Neural cell (in vitro differentiated cells): ENCODE data around the gene LCP2. TPM values are rescaled to one million over a fixed set of nuclear protein-coding genes. Genes with fewer than 3 reads are reported as not detected.

ENCODE experiments used
- H2AFZ ChIP-seq: fragments of 200-600, 300-800 bp; sonication (generic), shearing (Covaris generic); 2 replicates; pipeline ENCODE4 v1.6.0; 2014; ENCODE audit warnings: low read depth, mild to moderate bottlenecking, antibody characterized with exemption, low read length, moderate library complexity
- H3F3A ChIP-seq: fragments of 200-600 bp; shearing (Covaris generic); 2 replicates; pipeline ENCODE4 v1.6.1; 2016; ENCODE audit warnings: mild to moderate bottlenecking, moderate library complexity, mixed read lengths, antibody characterized with exemption, low read length; ENCODE audit not compliant: insufficient read depth, poor library complexity, severe bottlenecking
- H3K27ac ChIP-seq: fragments of 200-600, 300-800 bp; sonication (generic), shearing (Covaris generic); 2 replicates; pipeline ENCODE4 v1.5.1; 2014; ENCODE audit warnings: mild to moderate bottlenecking, low read length, moderate library complexity
- H3K27me3 ChIP-seq: fragments of 300-800, 200-600 bp; sonication (generic), shearing (Covaris generic); 2 replicates; pipeline ENCODE4 v1.6.0; 2014; ENCODE audit warnings: mild to moderate bottlenecking, low read depth, low read length, moderate library complexity; ENCODE audit not compliant: insufficient read depth
- H3K36me3 ChIP-seq: fragments of 300-800, 200-600 bp; sonication (generic), shearing (Covaris generic); 2 replicates; pipeline ENCODE4 v1.5.1; 2014; ENCODE audit warnings: mild to moderate bottlenecking, antibody characterized with exemption, low read length, moderate library complexity; ENCODE audit not compliant: insufficient read depth
- H3K4me2 ChIP-seq: fragments of 300-800, 200-600 bp; sonication (generic), shearing (Covaris generic); 2 replicates; pipeline ENCODE4 v1.6.0; 2014; ENCODE audit warnings: mild to moderate bottlenecking, low read length
- H3K4me3 ChIP-seq: fragments of 300-800, 200-600 bp; sonication (generic), shearing (Covaris generic); 2 replicates; pipeline ENCODE4 v1.5.1; 2014; ENCODE audit warnings: mild to moderate bottlenecking, low read length, moderate library complexity
- H3K79me2 ChIP-seq: fragments of 200-600 bp; shearing (Covaris generic); replicated peaks from 2 replicates; pipeline ENCODE4 v1.6.0; 2014; ENCODE audit warnings: mild to moderate bottlenecking, low read length, moderate library complexity; ENCODE audit not compliant: insufficient read depth
- H3K9ac ChIP-seq: fragments of 300-800, 200-600 bp; sonication (generic), shearing (Covaris generic); 2 replicates; pipeline ENCODE4 v1.6.1; 2016; ENCODE audit warnings: mild to moderate bottlenecking, low read length, mixed read lengths
- H3K9me2 ChIP-seq: fragments of 200-600 bp; shearing (Covaris generic); 2 replicates; pipeline ENCODE4 v1.6.1; 2016; ENCODE audit warnings: mild to moderate bottlenecking, low read length, mixed read lengths; ENCODE audit not compliant: insufficient read depth
- H3K9me3 ChIP-seq: fragments of 200-600, 300-800 bp; sonication (generic), shearing (Covaris generic); 2 replicates; pipeline ENCODE4 v1.6.1; 2016; ENCODE audit warnings: mild to moderate bottlenecking, mixed run types, low read length, moderate library complexity, mixed read lengths
- H4K20me1 ChIP-seq: fragments of 200-600 bp; shearing (Covaris generic); 2 replicates; pipeline ENCODE4 v1.6.1; 2016; ENCODE audit warnings: mild to moderate bottlenecking, mixed run types; ENCODE audit not compliant: insufficient read depth
- CTCF ChIP-seq: fragments of 450-650 bp; IDR thresholded peaks from 2 replicates; pipeline ENCODE4 v1.5.1; 2014; ENCODE audit warnings: antibody characterized with exemption, mild to moderate bottlenecking, moderate library complexity; ENCODE audit not compliant: poor library complexity, severe bottlenecking
- EP300 ChIP-seq: fragments of 450-650 bp; conservative IDR thresholded peaks from 2 replicates; pipeline ENCODE4 v1.6.1; 2014; ENCODE audit warnings: antibody characterized with exemption, mild to moderate bottlenecking, moderate library complexity; ENCODE audit not compliant: poor library complexity, severe bottlenecking
- EZH2 ChIP-seq: fragments of 200-600, 300-800 bp; shearing (Covaris generic), sonication (generic); IDR thresholded peaks from 2 replicates; pipeline ENCODE4 v1.6.1; 2014; ENCODE audit warnings: antibody characterized with exemption, low read length, borderline replicate concordance, mild to moderate bottlenecking; ENCODE audit not compliant: insufficient read depth, poor library complexity, severe bottlenecking
- MXI1 ChIP-seq: fragments of 450-650 bp; conservative IDR thresholded peaks from 2 replicates; pipeline ENCODE4 v1.6.1; 2014; ENCODE audit warnings: antibody characterized with exemption, mild to moderate bottlenecking; ENCODE audit not compliant: poor library complexity, severe bottlenecking
- POLR2AphosphoS5 ChIP-seq: IDR thresholded peaks from 2 replicates; pipeline ENCODE4 v1.6.1; 2012
- RAD21 ChIP-seq: fragments of 450-650 bp; conservative IDR thresholded peaks from 2 replicates; pipeline ENCODE4 v1.6.1; 2014; ENCODE audit warnings: antibody characterized with exemption, mild to moderate bottlenecking, moderate library complexity
- REST ChIP-seq: IDR thresholded peaks from 2 replicates; pipeline ENCODE4 v1.6.1; 2012; ENCODE audit warnings: borderline replicate concordance
- SMC3 ChIP-seq: fragments of 450-650 bp; conservative IDR thresholded peaks from 2 replicates; pipeline ENCODE4 v1.6.1; 2014; ENCODE audit warnings: antibody characterized with exemption, mild to moderate bottlenecking, moderate library complexity; ENCODE audit not compliant: poor library complexity
- TAF1 ChIP-seq: IDR thresholded peaks from 2 replicates; pipeline ENCODE4 v1.6.1; 2012; ENCODE audit warnings: low read depth
- polyA plus RNA-seq: library from polyadenylated mRNA; depleted of rRNA; stranded (reverse); fragments of >200 nt; gene quantifications from 2 replicates; pipeline ENCODE4 v1.2.3, GENCODE V29; 2014

The LCP2 gene
- polyA plus RNA-seq, 1 donor from 2014 or later: not detected

GRCh38 chr5:170266570-170267381 is 30.8 kb downstream of the LCP2 start:
- Histone ChIP-seq H3K9me2 (no peaks in the 10 kb centered on the region), H3K4me2 (no peak overlapping the region), H3K27me3 (no peaks in the 10 kb centered on the region), H4K20me1 (no peaks in the 10 kb centered on the region), H3K4me3 (no peak overlapping the region), H3K79me2 (no peaks in the 10 kb centered on the region), H3F3A (no peaks in the 10 kb centered on the region), H3K36me3 (no peaks in the 10 kb centered on the region), H3K9ac (no peak overlapping the region), H2AFZ (no peak overlapping the region), H3K27ac (no peak overlapping the region), H3K9me3 (no peaks in the 10 kb centered on the region)
- TF ChIP-seq REST: no peak
- no peak for TF ChIP-seq TAF1
- no peak for TF ChIP-seq EZH2
- no peak for TF ChIP-seq RAD21
- TF ChIP-seq POLR2AphosphoS5: no peak
- no peak for TF ChIP-seq CTCF
- no peak for TF ChIP-seq MXI1
- TF ChIP-seq SMC3: no peak
- TF ChIP-seq EP300: no peak

- H3K9ac ChIP-seq: no peak overlapping the region
- no peak overlapping the region for H2AFZ ChIP-seq
- no peaks in the 10 kb centered on the region for H3F3A ChIP-seq
- H3K27ac ChIP-seq: no peak overlapping the region
- no peaks in the 10 kb centered on the region for H4K20me1 ChIP-seq
- no peaks in the 10 kb centered on the region for H3K27me3 ChIP-seq
- H3K9me3 ChIP-seq: no peaks in the 10 kb centered on the region
- H3K79me2 ChIP-seq: no peaks in the 10 kb centered on the region
- TF ChIP-seq MXI1: no peak
- TF ChIP-seq POLR2AphosphoS5: peak; percentile 32
- H3K4me2 ChIP-seq: peak overlapping the region; percentile 53
- H3K36me3 ChIP-seq: no peaks in the 10 kb centered on the region
- H3K4me3 ChIP-seq: peak overlapping the region; percentile 45
- no peaks in the 10 kb centered on the region for H3K9me2 ChIP-seq
These were observed 32.1 kb downstream of the LCP2 start for GRCh38 chr5:170265522-170265921.
